Smooth muscle cell (in vitro differentiated cells): ENCODE measurements around the gene PIGR. TPM values are rescaled to one million over a fixed set of nuclear protein-coding genes. Genes with fewer than 3 reads are reported as not detected.

Source experiments
- DNase-seq: peaks from one replicate; lab custom pipeline; 2025; ENCODE audit not compliant: unreplicated experiment; lab: John Stamatoyannopoulos, UW
- H2AFZ ChIP-seq: fragments of 200-600 bp; sonication (generic); 2 replicates; pipeline ENCODE4 v1.6.0; 2016; ENCODE audit warnings: antibody characterized with exemption, low read depth, mild to moderate bottlenecking
- H3F3A ChIP-seq: fragments of 200-600 bp; sonication (generic); 2 replicates; pipeline ENCODE4 v1.6.0; 2017; ENCODE audit warnings: antibody characterized with exemption, low read depth
- H3K27ac ChIP-seq: fragments of 200-600 bp; sonication (generic); 2 replicates; pipeline ENCODE4 v1.5.1; 2016; ENCODE audit warnings: low read depth, mild to moderate bottlenecking
- H3K27me3 ChIP-seq: fragments of 200-600 bp; sonication (generic); 2 replicates; pipeline ENCODE4 v1.6.1; 2016; ENCODE audit warnings: low read depth, mild to moderate bottlenecking
- H3K36me3 ChIP-seq: fragments of 200-600 bp; sonication (generic); 2 replicates; pipeline ENCODE4 v1.5.1; 2016; ENCODE audit warnings: low read depth
- H3K4me1 ChIP-seq: fragments of 200-600 bp; sonication (generic); 2 replicates; pipeline ENCODE4 v1.5.1; 2016; ENCODE audit warnings: low read depth
- H3K4me2 ChIP-seq: fragments of 200-600 bp; sonication (generic); 2 replicates; pipeline ENCODE4 v1.6.0; 2016; ENCODE audit warnings: mild to moderate bottlenecking
- H3K4me3 ChIP-seq: fragments of 200-600 bp; sonication (generic); 2 replicates; pipeline ENCODE4 v1.5.1; 2016; ENCODE audit warnings: mild to moderate bottlenecking
- H3K79me2 ChIP-seq: fragments of 200-600 bp; sonication (generic); 2 replicates; pipeline ENCODE4 v1.6.0; 2016; ENCODE audit warnings: low read depth, mild to moderate bottlenecking
- H3K9ac ChIP-seq: fragments of 200-600 bp; sonication (generic); 2 replicates; pipeline ENCODE4 v1.6.0; 2016; ENCODE audit warnings: low read depth
- H3K9me3 ChIP-seq: fragments of 200-600 bp; sonication (generic); replicated peaks from 2 replicates; pipeline ENCODE4 v1.5.1; 2016; ENCODE audit warnings: low read depth
- H4K20me1 ChIP-seq: fragments of 200-600 bp; sonication (generic); 2 replicates; pipeline ENCODE4 v1.6.0; 2016; ENCODE audit warnings: low read depth
- CTCF ChIP-seq: fragments of 200-600 bp; sonication (generic); IDR thresholded peaks from 2 replicates; pipeline ENCODE4 v1.5.1; 2017; ENCODE audit warnings: borderline replicate concordance, mild to moderate bottlenecking, antibody characterized with exemption; ENCODE audit not compliant: insufficient read depth, poor library complexity, severe bottlenecking
- WGBS: methylation state at CpG from one replicate; pipeline ENCODE4 v1.1.7; 2016; ENCODE audit warnings: low lambda C conversion rate; 5-methylcytosine and 5-hydroxymethylcytosine counted together
- polyA plus RNA-seq: library from polyadenylated mRNA; unstranded; fragments of >200 nt; fragmentation: Nextera tagmentation; extraction: Ambion mirVana; gene quantifications from 2 replicates; pipeline ENCODE4 v1.2.1, GENCODE V29; 2016
- total RNA-seq: library from RNA; depleted of rRNA; stranded (reverse); fragments of >200 nt; gene quantifications from 2 replicates; pipeline ENCODE4 v1.2.3, GENCODE V29; 2014

Gene PIGR
- total and polyA plus RNA-seq, 2 experiments from 2014 or later, result not detected

DNA sequence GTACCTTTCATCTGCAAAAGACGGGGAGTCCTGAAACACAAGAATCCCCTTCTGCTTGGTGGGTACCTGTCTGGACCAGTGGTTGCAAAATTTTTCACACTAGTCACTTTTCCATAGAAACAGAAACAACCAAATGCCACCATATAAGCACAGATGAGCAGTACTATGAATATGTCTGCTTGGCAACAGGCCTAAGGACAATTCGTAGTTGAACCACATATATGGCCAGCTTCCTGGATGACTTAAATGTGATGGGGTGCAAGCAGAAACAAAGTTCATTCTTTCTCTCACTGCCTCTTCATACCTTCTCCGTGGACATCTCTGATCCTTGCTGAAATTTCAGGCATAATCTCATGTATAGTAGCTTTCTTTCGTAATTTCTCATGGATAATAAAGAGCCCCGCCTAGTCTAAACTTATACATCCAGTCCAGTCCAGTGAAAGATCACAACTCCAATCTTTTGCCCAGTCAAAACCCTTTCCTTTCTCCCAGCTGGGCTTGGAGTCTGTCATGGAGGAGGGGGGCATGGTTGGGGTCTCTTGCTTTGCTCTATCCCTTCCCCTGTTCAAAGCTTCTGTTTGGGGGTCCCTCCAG is 16.9 kb upstream of the PIGR start:
- Histone ChIP-seq H3K9ac (no peak overlapping the region), H3K4me3 (no peak overlapping the region), H2AFZ (no peak overlapping the region), H3K4me1 (no peaks in the 10 kb centered on the region), H3K36me3 (no peaks in the 10 kb centered on the region), H3F3A (no peaks in the 10 kb centered on the region), H3K9me3 (no peaks in the 10 kb centered on the region), H3K27me3 (peaks cover under 1% of the 10 kb centered on the region), H3K79me2 (no peaks in the 10 kb centered on the region), H3K4me2 (no peak overlapping the region), H4K20me1 (no peaks in the 10 kb centered on the region), H3K27ac (no peak overlapping the region)
- DNase-seq, result no peak
- no peak for TF ChIP-seq CTCF
- 94% methylated on average over 5 of the region's 5 CpGs for WGBS

- Histone ChIP-seq H3K36me3 (no peaks in the 10 kb centered on the region), H3K27me3 (no peaks in the 10 kb centered on the region), H4K20me1 (no peaks in the 10 kb centered on the region), H3K9me3 (no peaks in the 10 kb centered on the region), H3K4me3 (no peak overlapping the region), H3K4me2 (no peak overlapping the region), H3F3A (no peaks in the 10 kb centered on the region), H3K27ac (no peak overlapping the region), H2AFZ (no peak overlapping the region), H3K4me1 (no peaks in the 10 kb centered on the region), H3K9ac (no peak overlapping the region), H3K79me2 (no peaks in the 10 kb centered on the region)
- no peak for DNase-seq
- TF ChIP-seq CTCF, result no peak
- WGBS, result 95% methylated on average over 7 of the region's 7 CpGs
Observed at GRCh38 chr1:206962272-206962671, 16.0 kb upstream of the PIGR start.

DNA sequence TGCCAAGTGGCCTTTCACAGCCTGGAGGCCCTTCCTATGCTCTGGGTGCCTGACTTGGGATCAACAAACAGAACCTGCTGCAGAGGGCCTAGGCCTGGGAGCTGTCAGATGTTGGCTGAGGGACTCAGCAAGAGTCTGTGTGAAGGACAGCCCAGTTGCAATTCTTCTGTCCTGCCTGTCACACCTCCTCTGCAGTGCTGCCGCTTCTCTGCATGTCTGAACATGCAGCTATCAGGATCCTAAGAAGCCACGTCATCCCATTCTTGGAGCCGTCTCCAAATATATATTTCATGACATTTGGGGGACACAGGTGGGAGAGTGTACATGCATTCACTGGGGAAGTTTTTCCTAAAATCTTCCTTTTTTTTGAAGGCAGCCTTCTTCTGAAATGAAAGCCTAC is 15.4 kb upstream of the PIGR start:
- 75% methylated on average over 3 of the region's 3 CpGs for WGBS
- Histone ChIP-seq H3K4me3 (no peak overlapping the region), H3F3A (no peaks in the 10 kb centered on the region), H3K9me3 (no peaks in the 10 kb centered on the region), H3K27ac (no peak overlapping the region), H2AFZ (no peak overlapping the region), H3K27me3 (no peaks in the 10 kb centered on the region), H3K36me3 (no peaks in the 10 kb centered on the region), H3K4me2 (no peak overlapping the region), H4K20me1 (no peaks in the 10 kb centered on the region), H3K4me1 (no peaks in the 10 kb centered on the region), H3K79me2 (no peaks in the 10 kb centered on the region), H3K9ac (no peak overlapping the region)
- DNase-seq, result no peak
- TF ChIP-seq CTCF, result no peak

DNA sequence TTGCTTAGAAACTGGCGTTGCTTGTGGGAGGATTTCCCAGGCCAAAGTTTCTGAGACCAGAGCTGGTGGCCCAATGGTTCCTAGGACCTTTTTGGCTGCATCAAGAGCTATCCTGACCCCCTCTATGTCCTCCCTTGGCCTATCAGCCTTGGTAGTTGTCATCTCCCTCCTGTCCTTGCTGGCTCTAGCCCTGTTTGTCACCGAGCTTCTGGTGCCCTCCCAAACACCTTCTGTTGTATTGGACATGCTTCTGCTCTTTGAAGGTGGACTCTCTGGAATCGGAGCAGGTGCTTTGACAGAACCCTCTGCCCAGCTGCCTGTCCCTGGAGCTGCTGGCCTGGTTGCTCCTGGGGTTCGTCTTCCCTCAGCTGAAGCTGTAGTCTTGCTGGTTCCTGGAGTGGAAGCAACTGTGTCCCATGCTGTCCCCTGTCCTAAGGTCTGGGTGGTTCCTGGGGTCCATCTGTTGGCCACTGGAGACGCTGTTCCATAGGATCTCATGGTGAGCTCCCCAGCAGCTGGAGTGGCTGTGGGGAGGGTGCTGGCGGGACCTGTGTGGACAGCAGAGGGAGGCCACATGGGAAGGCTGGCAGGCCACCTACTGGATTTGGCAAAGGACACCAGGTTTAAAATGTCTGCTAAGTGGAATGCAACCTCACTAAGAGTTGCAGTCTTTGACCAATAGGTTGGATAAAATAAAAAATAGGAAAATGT is 14.6 kb upstream of the PIGR start:
- WGBS, result 94% methylated on average over 6 of the region's 6 CpGs
- Histone ChIP-seq H3K9ac (no peak overlapping the region), H3K9me3 (no peaks in the 10 kb centered on the region), H3K79me2 (no peaks in the 10 kb centered on the region), H3F3A (no peaks in the 10 kb centered on the region), H3K27ac (no peak overlapping the region), H2AFZ (no peak overlapping the region), H4K20me1 (no peaks in the 10 kb centered on the region), H3K4me2 (no peak overlapping the region), H3K27me3 (no peaks in the 10 kb centered on the region), H3K4me1 (peaks cover 1% of the 10 kb centered on the region), H3K4me3 (no peak overlapping the region), H3K36me3 (no peaks in the 10 kb centered on the region)
- no peak for DNase-seq
- no peak for TF ChIP-seq CTCF
